Loucy (cell line): ENCODE data around the gene CRELD1.

Experiments
- EZH2phosphoT487 ChIP-seq: fragments of 200-600 bp; IDR thresholded peaks from 2 replicates; pipeline ENCODE4 v1.6.1; 2018; ENCODE audit warnings: antibody characterized with exemption, mild to moderate bottlenecking, moderate library complexity, borderline replicate concordance
- TF ChIP-seq, protein P1 (sequence below): fragments of 200-600 bp; sonication (generic); conservative IDR thresholded peaks from 2 replicates; pipeline ENCODE4 v1.5.1; 2014; ENCODE audit warnings: mild to moderate bottlenecking, antibody characterized with exemption, low read length

DNA sequence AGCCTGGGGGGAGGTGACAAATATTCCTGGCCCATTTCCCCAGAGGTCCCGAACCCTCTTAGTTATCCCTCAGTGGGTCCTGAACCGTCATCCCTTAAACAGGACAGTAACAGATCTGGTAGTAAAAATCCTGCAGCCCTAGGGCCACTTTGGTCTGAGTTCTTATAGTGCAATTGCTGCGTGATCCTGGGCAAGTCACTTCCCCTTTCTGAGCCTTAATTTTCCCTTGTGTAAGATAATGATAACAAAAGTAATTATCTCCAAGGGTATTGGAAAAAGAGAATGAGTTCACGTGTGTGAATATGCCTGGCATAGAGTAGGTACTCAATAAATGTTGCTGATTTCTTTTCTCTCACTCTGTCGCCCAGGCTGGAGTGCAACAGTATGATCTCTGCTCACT lies 46.2 kb upstream of the CRELD1 start:
- TF ChIP-seq, protein P1, sequence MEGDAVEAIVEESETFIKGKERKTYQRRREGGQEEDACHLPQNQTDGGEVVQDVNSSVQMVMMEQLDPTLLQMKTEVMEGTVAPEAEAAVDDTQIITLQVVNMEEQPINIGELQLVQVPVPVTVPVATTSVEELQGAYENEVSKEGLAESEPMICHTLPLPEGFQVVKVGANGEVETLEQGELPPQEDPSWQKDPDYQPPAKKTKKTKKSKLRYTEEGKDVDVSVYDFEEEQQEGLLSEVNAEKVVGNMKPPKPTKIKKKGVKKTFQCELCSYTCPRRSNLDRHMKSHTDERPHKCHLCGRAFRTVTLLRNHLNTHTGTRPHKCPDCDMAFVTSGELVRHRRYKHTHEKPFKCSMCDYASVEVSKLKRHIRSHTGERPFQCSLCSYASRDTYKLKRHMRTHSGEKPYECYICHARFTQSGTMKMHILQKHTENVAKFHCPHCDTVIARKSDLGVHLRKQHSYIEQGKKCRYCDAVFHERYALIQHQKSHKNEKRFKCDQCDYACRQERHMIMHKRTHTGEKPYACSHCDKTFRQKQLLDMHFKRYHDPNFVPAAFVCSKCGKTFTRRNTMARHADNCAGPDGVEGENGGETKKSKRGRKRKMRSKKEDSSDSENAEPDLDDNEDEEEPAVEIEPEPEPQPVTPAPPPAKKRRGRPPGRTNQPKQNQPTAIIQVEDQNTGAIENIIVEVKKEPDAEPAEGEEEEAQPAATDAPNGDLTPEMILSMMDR: no peak
- no peak for TF ChIP-seq EZH2phosphoT487
